K562 (cell line): Measurements from ENCODE around the gene MAST1. TPM values are rescaled to one million over a fixed set of nuclear protein-coding genes. Genes with fewer than 3 reads are reported as not detected.

Experiments
- ADNP ChIP-seq: fragments of 200-800 bp; sonication (Bioruptor generic); IDR thresholded peaks from 2 replicates; pipeline ENCODE4 v1.6.1; 2016; ENCODE audit warnings: missing genetic modification characterization, missing compliant biosample characterization
- CREB1 ChIP-seq, 2 experiments: sonication (generic) in 1 of 2; formaldehyde crosslinking in 1 of 2; IDR thresholded peaks; 2 replicates each; pipeline versions ENCODE4 v1.6.1 to v1.8.0; 2012 to 2022; ENCODE audit warnings: inconsistent platforms in 1 of 2, mild to moderate bottlenecking in 1 of 2, missing genetic modification reagents in 1 of 2, moderate library complexity in 1 of 2
- CREB3 ChIP-seq: fragments of 450-650 bp; conservative IDR thresholded peaks from 2 replicates; pipeline ENCODE4 v1.6.1; 2016; ENCODE audit warnings: missing genetic modification characterization, low read depth, mild to moderate bottlenecking, missing compliant biosample characterization, moderate library complexity
- ELK3 ChIP-seq: fragments of 450-650 bp; formaldehyde crosslinking; IDR thresholded peaks from 2 replicates; pipeline ENCODE4 v1.4.0; 2020; ENCODE audit warnings: mild to moderate bottlenecking
- ETV5 ChIP-seq: sonication (generic); formaldehyde crosslinking; IDR thresholded peaks from 2 replicates; pipeline ENCODE4 v1.4.0; 2020; ENCODE audit warnings: low read depth, mild to moderate bottlenecking, missing genetic modification reagents
- MAFK ChIP-seq: IDR thresholded peaks from 2 replicates; pipeline ENCODE4 v1.6.1; 2011; ENCODE audit warnings: low read length, improper control_type of control experiment
- MXD1 ChIP-seq: fragments of 250-450 bp; sonication (Bioruptor Pico); IDR thresholded peaks from 2 replicates; pipeline ENCODE4 v1.8.0; 2021; ENCODE audit warnings: borderline replicate concordance, mild to moderate bottlenecking, moderate library complexity; ENCODE audit not compliant: poor library complexity, severe bottlenecking
- NFE2L1 ChIP-seq: fragments of 450-650 bp; IDR thresholded peaks from 2 replicates; pipeline ENCODE4 v1.6.1; 2016; ENCODE audit warnings: missing genetic modification characterization, low read depth, mild to moderate bottlenecking, missing compliant biosample characterization, moderate library complexity, borderline replicate concordance
- NR1H2 ChIP-seq: sonication (generic); formaldehyde crosslinking; IDR thresholded peaks from 2 replicates; pipeline ENCODE4 v1.4.0; 2020; ENCODE audit warnings: mild to moderate bottlenecking, missing genetic modification reagents
- RBBP5 ChIP-seq: fragments of 200-600 bp; sonication (generic); IDR thresholded peaks from 2 replicates; pipeline ENCODE4 v1.6.1; 2012; ENCODE audit warnings: borderline replicate concordance, mild to moderate bottlenecking, low read length, control low read depth, inconsistent platforms; ENCODE audit not compliant: insufficient read depth, poor library complexity, severe bottlenecking
- SMAD1 ChIP-seq: fragments of 150-350 bp; IDR thresholded peaks from 2 replicates; pipeline ENCODE4 v1.6.1; 2014; ENCODE audit warnings: low read length, low read depth; ENCODE audit not compliant: partially characterized antibody
- SMARCC2 ChIP-seq: fragments of 450-650 bp; IDR thresholded peaks from 2 replicates; pipeline ENCODE4 v1.6.1; 2017; ENCODE audit warnings: antibody characterized with exemption, moderate library complexity, mild to moderate bottlenecking, low read depth
- TEAD4 ChIP-seq, 2 experiments: sonication (generic) in 1 of 2; formaldehyde crosslinking in 1 of 2; IDR thresholded peaks; 2 replicates each; pipeline versions ENCODE4 v1.6.1 to v1.8.0; 2012 to 2022; ENCODE audit warnings: borderline replicate concordance in 1 of 2, inconsistent platforms in 1 of 2, low read length in 1 of 2, mild to moderate bottlenecking in 1 of 2, missing genetic modification reagents in 1 of 2
- ZMIZ1 ChIP-seq, 2 experiments: fragments of 150-350 bp in 1 of 2; IDR thresholded peaks; 2 replicates each; pipeline ENCODE4 v1.6.1; 2012 to 2016; ENCODE audit warnings: low read depth in 2 of 2, low read length in 2 of 2, mild to moderate bottlenecking in 1 of 2, moderate library complexity in 1 of 2
- ZNF695 ChIP-seq: fragments of 450-650 bp; formaldehyde crosslinking; IDR thresholded peaks from 2 replicates; pipeline ENCODE4 v1.4.0; 2020; ENCODE audit warnings: mild to moderate bottlenecking, moderate library complexity
- ZNF699 ChIP-seq: fragments of 250-450 bp; sonication (Bioruptor Pico); IDR thresholded peaks from 2 replicates; pipeline ENCODE4 v1.8.0; 2021; ENCODE audit warnings: mild to moderate bottlenecking, moderate library complexity; ENCODE audit not compliant: insufficient replicate concordance
- ZNF77 ChIP-seq: fragments of 250-450 bp; sonication (Bioruptor Pico); IDR thresholded peaks from 2 replicates; pipeline ENCODE4 v1.5.0; 2020
- ZNF830 ChIP-seq: fragments of 250-450 bp; sonication (Bioruptor Pico); IDR thresholded peaks from 2 replicates; pipeline ENCODE4 v1.5.0; 2021; ENCODE audit warnings: mild to moderate bottlenecking
- polyA plus RNA-seq, 8 experiments: library from polyadenylated mRNA; depleted of rRNA in 4 of 8; stranded (reverse) in 5 of 8; unstranded in 3 of 8; fragments of >200 nt; fragmentation: Nextera tagmentation in 2 of 8; fragmentation: Illumina TruSeq in 1 of 8; extraction: Ambion mirVana in 2 of 8; extraction: Trizol in 1 of 8; gene quantifications; 2 replicates each; pipeline versions ENCODE4 v1.2.1 to v1.2.3, GENCODE V29; 2011 to 2014; ENCODE audit warnings: inconsistent platforms in 1 of 8, missing spikeins in 1 of 8
- total RNA-seq, 7 experiments: library from RNA; depleted of rRNA in 6 of 7; stranded (reverse); fragments of >200 nt in 6 of 7; fragmentation: Illumina TruSeq in 2 of 7; extraction: Trizol in 2 of 7; gene quantifications; 2 replicates each; pipeline versions ENCODE4 v1.2.1 to v1.2.3, GENCODE V29; 2011 to 2021; ENCODE audit warnings: low replicate concordance in 1 of 7

Gene MAST1
- total and polyA plus RNA-seq, 9 of the 15 experiments (the other 6 are each of a cell fraction or from before 2014, with no cell fraction given): 0.48 to 10.3 (median 3.9) TPM

- TF ChIP-seq MXD1 (CRISPR knock-in tag) (no peak), ZNF695 (CRISPR knock-in tag) (no peak), SMAD1 (peak; percentile 54), ZNF77 (CRISPR knock-in tag) (no peak), ZNF699 (CRISPR knock-in tag) (no peak), ADNP (tag) (no peak), NFE2L1 (no peak), CREB3 (no peak), MAFK (no peak), ZNF830 (CRISPR knock-in tag) (no peak), TEAD4 (IDR thresholded peaks at IDR 0.05; ENCODE audit: low read length) (no peak), TEAD4 (CRISPR knock-in tag; IDR thresholded peaks at IDR 0.05; ENCODE audit: borderline replicate concordance) (no peak), ZMIZ1 (IDR thresholded peaks at IDR 0.05; ENCODE audit: low read depth in 2 of 2, low read length in 2 of 2) (0 out of 4 replicates have a peak, but pooled peaks of 1 of the 2 experiments have one; percentile 41), RBBP5 (peak; percentile 80), CREB1 (IDR thresholded peaks at IDR 0.05) (peak; percentile 66), CREB1 (CRISPR knock-in tag; IDR thresholded peaks at IDR 0.05) (peak; percentile 88), SMARCC2 (no peak), NR1H2 (CRISPR knock-in tag) (0 out of 2 replicates have a peak, but pooled peaks have one; percentile 31), ETV5 (CRISPR knock-in tag) (peak; percentile 20; the same call in 1 of the 2 replicates), ELK3 (no peak)
Observed at GRCh38 chr19:12801466-12802266, 36.6 kb upstream of the MAST1 start, which contains the start of the genes PRDX2 and THSD8 (continued).
